Stimulated activated CD8-positive, alpha-beta memory T cell treated with anti-CD3 and anti-CD28 coated beads, Interleukin-7, amount 100 ng/mL, for 1 hour (primary cell): ENCODE results near the gene SP110.
A peak's percentile ranks its signal among the peaks of the same experiment; 100 is the strongest.

Source experiments
- DNase-seq, 2 donors: peaks; one replicate each; pipeline ENCODE4 v3.0.0-alpha.2; 2020; ENCODE audit warnings: low read depth in 2 of 2

SP110 gene

DNA sequence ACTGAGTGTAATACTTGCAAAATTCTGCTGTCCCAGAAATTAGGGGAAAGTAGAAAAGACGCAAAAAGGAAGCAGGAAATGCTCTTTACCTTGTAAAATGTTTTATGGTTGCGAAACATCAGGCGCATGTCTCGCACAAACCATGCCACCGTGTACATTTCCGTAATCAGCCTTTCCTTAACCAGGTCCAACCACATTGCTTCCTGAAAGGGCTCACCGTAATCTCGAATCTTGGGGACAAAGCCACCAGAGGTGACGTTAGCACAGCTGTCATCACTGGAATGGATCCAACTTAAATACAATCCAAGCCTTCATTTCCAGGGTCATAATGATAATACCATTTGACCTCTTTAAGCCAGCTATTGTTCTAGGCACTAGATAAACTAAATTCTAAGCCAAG, 49.3 kb downstream of the SP110 start:
- DNase-seq, result no peak

DNA sequence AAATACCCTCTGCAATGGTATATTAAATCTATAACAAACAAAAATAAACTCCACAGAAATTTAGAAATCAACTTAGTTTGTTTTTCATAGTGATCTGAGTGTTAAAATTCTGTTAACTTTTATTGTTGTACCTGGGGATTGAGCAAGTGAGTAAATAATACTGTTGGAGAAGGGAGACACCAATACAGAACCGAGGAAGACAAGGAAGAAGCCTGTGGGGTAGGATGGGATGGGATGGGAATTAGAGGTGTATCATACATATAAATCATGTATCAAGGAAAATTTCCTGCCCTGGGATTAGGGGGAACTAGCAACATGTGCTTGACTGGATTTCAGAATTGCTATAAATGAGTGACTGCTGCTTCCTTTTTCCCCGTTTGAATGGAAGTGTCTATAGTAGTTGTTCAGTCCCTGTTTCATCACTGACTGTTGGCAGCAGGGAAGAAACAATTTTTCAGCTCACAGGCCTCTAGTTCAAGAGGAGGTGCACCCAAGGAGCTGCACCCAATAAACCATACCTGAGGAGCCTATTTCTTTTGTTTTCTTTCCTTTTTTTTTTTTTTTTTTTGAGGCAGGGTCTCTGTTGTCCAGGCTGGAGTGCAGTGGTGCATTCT, 53.1 kb downstream of the SP110 start:
- no peak for DNase-seq

DNA sequence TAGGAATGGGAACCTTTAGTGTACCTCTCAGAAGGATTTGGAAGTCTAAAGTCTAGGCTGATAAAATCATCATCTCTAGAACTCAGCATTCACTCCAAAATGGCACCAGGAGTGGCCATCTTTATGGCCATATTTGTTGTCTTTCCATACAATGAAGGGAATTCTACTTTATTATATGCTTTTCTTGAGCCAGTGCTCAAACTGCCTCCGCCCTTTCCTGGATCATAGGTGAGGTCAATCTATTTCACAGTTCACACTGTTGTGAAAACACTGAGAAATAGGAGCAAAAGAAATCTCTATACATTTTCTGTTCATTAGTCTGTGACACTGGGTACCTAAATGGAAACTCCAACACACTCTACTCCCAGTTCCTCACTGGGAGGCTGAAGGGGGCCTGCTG, 55.6 kb downstream of the SP110 start:
- DNase-seq, result no peak

DNA sequence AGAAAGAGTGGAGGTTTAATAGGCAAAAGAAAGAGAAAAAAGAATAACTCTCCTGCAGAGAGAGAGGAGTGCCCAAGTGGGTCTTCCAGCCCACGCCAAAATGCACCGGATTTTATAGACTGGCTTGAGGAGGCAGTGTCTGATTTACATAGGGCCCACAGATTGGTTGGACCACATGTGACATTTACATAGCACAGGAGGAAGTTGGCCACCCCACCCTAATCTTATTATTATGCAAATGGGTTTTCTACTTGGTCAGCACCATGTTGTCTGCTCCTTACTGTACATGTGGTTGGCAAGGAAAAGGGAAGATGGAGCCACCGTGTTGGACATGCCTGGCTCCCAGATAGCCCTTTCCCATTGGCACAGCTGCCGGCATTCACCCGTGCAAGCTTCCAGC, 56.8 kb downstream of the SP110 start:
- no peak for DNase-seq

- DNase-seq, result no peak
Observed at GRCh38 chr2:230161184-230161583, 58.6 kb downstream of the SP110 start.

GRCh38 chr2:230160112-230160660, 59.6 kb downstream of the SP110 start:
- peak; percentile 13 to 23 for DNase-seq

- no peak for DNase-seq
Observed at GRCh38 chr2:230158468-230158867, 61.3 kb downstream of the SP110 start.

DNA sequence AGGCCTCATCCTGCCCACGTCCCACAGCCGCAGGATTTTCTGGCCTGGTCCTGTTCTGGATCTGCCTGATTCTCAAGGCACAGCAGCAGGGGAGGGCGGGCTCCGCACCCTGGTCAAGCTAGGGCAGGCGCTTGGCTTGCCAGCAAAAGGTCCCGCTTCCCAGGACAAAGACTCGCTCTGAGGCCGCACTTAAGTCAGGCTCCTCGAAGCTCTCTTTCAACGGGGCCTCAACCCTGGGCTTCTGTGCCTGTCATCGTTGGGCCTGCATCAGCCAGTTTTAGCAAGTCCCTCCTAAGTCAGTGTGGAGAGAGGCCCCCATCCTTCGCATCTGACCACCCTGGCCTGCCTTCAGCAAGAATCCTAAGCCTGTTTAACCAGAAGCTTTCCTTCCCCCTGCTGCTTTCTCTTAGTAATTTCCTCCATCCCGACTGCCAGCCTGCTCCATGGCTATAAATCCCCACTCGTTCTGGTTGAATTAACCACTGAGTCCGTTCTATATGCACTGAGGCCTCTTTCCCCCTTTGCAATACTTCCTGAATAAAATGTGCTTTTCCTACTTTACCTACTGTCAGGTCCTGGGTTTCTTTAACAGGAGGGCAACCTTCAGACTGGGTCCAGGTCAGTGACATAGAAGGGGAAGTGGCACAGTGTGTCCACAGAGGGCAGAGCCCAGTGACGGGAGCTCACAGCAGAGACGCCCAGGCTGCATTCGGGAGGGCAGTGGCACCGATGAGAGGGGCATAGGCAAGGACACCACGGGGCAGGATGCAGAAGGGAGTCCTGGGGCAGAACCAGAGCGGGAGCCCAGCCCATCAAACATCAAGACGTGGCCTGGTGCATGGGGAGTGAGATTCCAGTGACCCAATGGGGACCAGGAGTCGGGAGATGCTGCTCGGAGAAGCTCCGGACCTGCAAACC, 62.7 kb downstream of the SP110 start:
- DNase-seq, result no peak

- DNase-seq, result no peak
Observed at GRCh38 chr2:230155359-230155758, 64.4 kb downstream of the SP110 start.

GRCh38 chr2:230153390-230153976, 66.3 kb downstream of the SP110 start:
- DNase-seq, result no peak

DNA sequence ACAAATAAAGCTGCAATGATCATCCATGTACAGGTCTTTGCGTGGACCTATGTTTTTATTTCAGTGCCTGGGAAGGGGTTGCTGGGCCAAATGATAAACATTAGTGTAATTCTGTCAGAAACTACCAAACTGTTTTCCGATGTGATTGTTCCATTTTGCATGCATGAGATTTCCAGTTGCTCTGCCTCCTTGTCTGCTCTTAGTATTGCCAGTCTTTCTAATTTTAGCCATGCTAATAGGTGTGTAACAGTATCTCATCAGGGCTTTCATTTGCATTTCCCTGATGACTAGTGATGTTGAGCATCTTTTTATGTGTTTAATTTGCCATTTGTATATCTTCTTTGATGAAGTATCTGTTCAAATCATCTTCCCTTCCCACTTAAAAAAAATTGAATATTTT, 67.5 kb downstream of the SP110 start:
- no peak for DNase-seq

GRCh38 chr2:230144355-230144754, 75.4 kb downstream of the SP110 start:
- no peak for DNase-seq

GRCh38 chr2:230140667-230141066, 79.1 kb downstream of the SP110 start:
- DNase-seq, result no peak

GRCh38 chr2:230137902-230138539, 81.8 kb downstream of the SP110 start:
- no peak for DNase-seq

DNA sequence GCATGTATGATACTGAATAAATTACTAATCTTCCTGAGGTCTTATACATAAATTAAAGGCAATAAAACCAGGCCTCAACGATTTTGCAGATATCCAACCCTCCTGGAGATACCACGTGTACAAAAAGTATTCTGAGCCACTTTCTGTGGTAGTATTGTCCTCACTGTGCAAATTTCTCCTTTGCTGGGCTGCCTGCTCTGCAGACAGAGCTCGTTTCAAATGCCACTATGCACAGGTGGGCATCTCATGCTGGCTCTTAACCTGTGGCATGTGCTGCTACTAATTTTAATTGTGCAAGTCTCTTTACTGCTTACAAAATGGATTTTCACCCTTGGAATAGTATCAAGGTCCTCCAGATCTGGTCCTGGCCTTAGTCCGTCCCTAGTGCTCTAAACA, 84.7 kb downstream of the SP110 start:
- DNase-seq, result no peak

GRCh38 chr2:230134496-230135129, 85.2 kb downstream of the SP110 start:
- no peak for DNase-seq

- DNase-seq, result no peak
Observed at GRCh38 chr2:230131366-230131765, 88.4 kb downstream of the SP110 start.

- DNase-seq, result no peak
Observed at GRCh38 chr2:230130668-230131364, 89.0 kb downstream of the SP110 start.

- DNase-seq, result no peak
Observed at GRCh38 chr2:230129343-230129742, 90.4 kb downstream of the SP110 start.

DNA sequence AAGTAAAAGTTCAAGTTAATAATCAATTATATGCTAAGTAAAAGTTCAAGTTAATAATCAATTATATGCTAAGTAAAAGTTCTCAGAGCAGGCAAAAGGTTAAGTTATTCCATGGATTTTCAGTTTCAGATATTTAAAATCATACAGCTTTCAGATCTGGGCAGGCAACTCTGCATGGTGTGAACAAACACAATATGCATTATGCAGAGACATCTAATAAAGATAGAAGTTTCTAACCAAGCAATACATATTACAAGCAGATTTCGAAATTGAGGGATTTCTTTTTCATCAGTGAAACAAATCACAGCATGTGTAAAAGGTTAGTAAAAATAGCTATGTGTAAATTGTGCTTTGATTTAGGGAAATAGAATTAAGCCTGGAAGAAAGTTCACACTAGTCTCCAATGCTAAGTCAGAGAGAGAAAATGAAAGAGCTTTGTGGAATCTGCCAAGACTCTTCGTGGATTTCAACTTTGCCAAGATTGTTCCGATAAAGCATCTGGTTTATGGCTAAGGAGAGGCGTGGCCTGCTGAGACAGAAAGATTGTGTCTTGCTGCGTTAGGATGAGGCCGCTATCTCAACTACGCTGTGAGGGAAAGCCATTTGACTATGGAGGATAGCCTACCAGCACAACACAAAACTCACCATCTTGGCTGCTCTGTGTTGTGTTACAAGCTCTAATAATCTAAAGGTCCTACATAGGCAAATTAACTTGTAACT, 91.0 kb downstream of the SP110 start:
- no peak for DNase-seq
